PC-3 (cell line): Measurements from ENCODE around the gene POTEI. TPM values are rescaled to one million over a fixed set of nuclear protein-coding genes. Genes with fewer than 3 reads are reported as not detected.
"Not testable (repeated sequence)": the region's sequence is repeated elsewhere in the genome, so short reads cannot be mapped to it uniquely, and the experiment has no call there.

ENCODE experiments used
- ATAC-seq: fragments of 200-7000 bp; cut with Tn5 transposase; 2 replicates; pipeline ENCODE4 v1.9.1; 2020; ENCODE audit warnings: mild to moderate bottlenecking, moderate library complexity
- BruUV-seq: library from RNA; stranded (reverse); fragments of 400-500 nt; replicated peaks from 2 replicates; lab custom pipeline; 2021; lab: Mats Ljungman, UMichigan
- CTCF ChIA-PET: fragments of 300-600 bp; sonication (Branson Sonifier 250); formaldehyde crosslinking; loops from one replicate; lab custom pipeline; 2022; ENCODE audit warnings: antibody characterized with exemption; lab: Charles Lee
- POLR2A ChIA-PET: fragments of 300-600 bp; sonication (Branson Sonifier 250); formaldehyde crosslinking; loops from one replicate; lab custom pipeline; 2022; ENCODE audit warnings: antibody characterized with exemption; ENCODE audit not compliant: unreplicated experiment; lab: Charles Lee
- DNase-seq: peaks from one replicate; pipeline ENCODE4 v3.0.0-alpha.2; 2015
- H2AFZ ChIP-seq: fragments of 300-600 bp; sonication (generic); 2 replicates; pipeline ENCODE4 v1.6.0; 2016; ENCODE audit warnings: antibody characterized with exemption, low read length
- H3F3A ChIP-seq: fragments of 300-600 bp; sonication (generic); one replicate; pipeline ENCODE4 v1.6.0; 2017; ENCODE audit warnings: antibody characterized with exemption, low read length, control low read depth, mild to moderate bottlenecking; ENCODE audit not compliant: unreplicated experiment
- H3K27ac ChIP-seq: fragments of 300-600 bp; sonication (generic); 2 replicates; pipeline ENCODE4 v1.5.1; 2016; ENCODE audit warnings: mild to moderate bottlenecking, low read length
- H3K27me3 ChIP-seq: fragments of 300-600 bp; sonication (generic); 2 replicates; pipeline ENCODE4 v1.6.1; 2016; ENCODE audit warnings: low read length, mixed read lengths
- H3K36me3 ChIP-seq: fragments of 300-600 bp; sonication (generic); 2 replicates; pipeline ENCODE4 v1.6.1; 2016; ENCODE audit warnings: low read depth, mixed run types, low read length, mixed read lengths
- H3K4me1 ChIP-seq: fragments of 300-600 bp; sonication (generic); 2 replicates; pipeline ENCODE4 v1.5.1; 2016; ENCODE audit warnings: low read length; ENCODE audit not compliant: insufficient read depth
- H3K4me2 ChIP-seq: fragments of 300-600 bp; sonication (generic); 2 replicates; pipeline ENCODE4 v1.6.0; 2016; ENCODE audit warnings: low read length
- H3K4me3 ChIP-seq: fragments of 300-600 bp; sonication (generic); 2 replicates; pipeline ENCODE4 v1.5.1; 2016; ENCODE audit warnings: mild to moderate bottlenecking, low read length, mixed read lengths
- H3K79me2 ChIP-seq: fragments of 300-600 bp; sonication (generic); 2 replicates; pipeline ENCODE4 v1.6.1; 2017; ENCODE audit warnings: low read length, mixed read lengths
- H3K9ac ChIP-seq: fragments of 300-600 bp; sonication (generic); 2 replicates; pipeline ENCODE4 v1.6.0; 2016; ENCODE audit warnings: mild to moderate bottlenecking, low read length
- H3K9me2 ChIP-seq: fragments of 300-600 bp; sonication (generic); replicated peaks from 2 replicates; pipeline ENCODE4 v1.6.1; 2016; ENCODE audit warnings: mixed run types, low read length, mixed read lengths
- H3K9me3 ChIP-seq: fragments of 300-600 bp; sonication (generic); 2 replicates; pipeline ENCODE4 v1.6.1; 2016; ENCODE audit warnings: low read length, mixed read lengths
- H4K20me1 ChIP-seq: fragments of 300-600 bp; sonication (generic); 2 replicates; pipeline ENCODE4 v1.6.1; 2016; ENCODE audit warnings: low read length, mixed read lengths
- intact Hi-C: fragments of 100-400 bp; cut with micrococcal nuclease; formaldehyde crosslinking; loops from 2 replicates; pipeline ENCODE4 v1.9.0; 2023
- total RNA-seq: library from RNA; depleted of rRNA; stranded (reverse); fragments of >200 nt; gene quantifications from 2 replicates; pipeline ENCODE4 v1.2.3, GENCODE V29; 2014

The POTEI gene
- total RNA-seq, 1 experiment from 2014 or later = not detected

GRCh38 chr2:130510807-130511746, 1.9 kb upstream of the POTEI start:
- H4K20me1 ChIP-seq, H3K27me3 ChIP-seq, H3K4me3 ChIP-seq, BruUV-seq, H3K9ac ChIP-seq, H3K9me3 ChIP-seq, H3K27ac ChIP-seq, H3K4me2 ChIP-seq, H3K36me3 ChIP-seq, H3K9me2 ChIP-seq, POLR2A ChIA-PET, intact Hi-C loops, H3K79me2 ChIP-seq, H3K4me1 ChIP-seq, CTCF ChIA-PET, H3F3A ChIP-seq, H2AFZ ChIP-seq, ATAC-seq, DNase-seq: not testable (repeated sequence)

- ATAC-seq, H3K9me3 ChIP-seq, CTCF ChIA-PET, H3K9me2 ChIP-seq, H3F3A ChIP-seq, H3K9ac ChIP-seq, H3K4me2 ChIP-seq, DNase-seq, H3K4me3 ChIP-seq, H4K20me1 ChIP-seq, H3K27me3 ChIP-seq, POLR2A ChIA-PET, intact Hi-C loops, BruUV-seq, H3K79me2 ChIP-seq, H3K4me1 ChIP-seq, H3K36me3 ChIP-seq, H2AFZ ChIP-seq, H3K27ac ChIP-seq: not testable (repeated sequence)
Observed at GRCh38 chr2:130491073-130491472, 18.1 kb downstream of the POTEI start.

- H3K9me2 ChIP-seq, H3K4me2 ChIP-seq, H3K9ac ChIP-seq, ATAC-seq, H3F3A ChIP-seq, H3K9me3 ChIP-seq, H3K36me3 ChIP-seq, H3K4me1 ChIP-seq, DNase-seq, H3K27me3 ChIP-seq, H4K20me1 ChIP-seq, BruUV-seq, CTCF ChIA-PET, POLR2A ChIA-PET, H3K27ac ChIP-seq, H2AFZ ChIP-seq, H3K4me3 ChIP-seq, intact Hi-C loops, H3K79me2 ChIP-seq: not testable (repeated sequence)
Observed at GRCh38 chr2:130455413-130455812, 53.7 kb downstream of the POTEI start.

GRCh38 chr2:130454712-130455083, 54.4 kb downstream of the POTEI start:
- H3K4me1 ChIP-seq, POLR2A ChIA-PET: not testable (repeated sequence)

GRCh38 chr2:130453955-130454711, 55.0 kb downstream of the POTEI start:
- H4K20me1 ChIP-seq, CTCF ChIA-PET, H3K27ac ChIP-seq, H3K4me1 ChIP-seq, POLR2A ChIA-PET, BruUV-seq, H3K9ac ChIP-seq, H3K36me3 ChIP-seq, H3K79me2 ChIP-seq, H3K9me3 ChIP-seq, H3K4me2 ChIP-seq, H3K27me3 ChIP-seq, H2AFZ ChIP-seq, intact Hi-C loops, DNase-seq, H3K4me3 ChIP-seq, H3K9me2 ChIP-seq, H3F3A ChIP-seq, ATAC-seq: not testable (repeated sequence)

More at GRCh38 chr2:130454712-130455083, 54.4 kb downstream of the POTEI start:
- H3K4me2 ChIP-seq, ATAC-seq, H3K9me2 ChIP-seq, DNase-seq, intact Hi-C loops, H3K4me3 ChIP-seq, CTCF ChIA-PET, H3K9ac ChIP-seq, H3K36me3 ChIP-seq, H4K20me1 ChIP-seq, H3K27me3 ChIP-seq, H3K9me3 ChIP-seq, H3K79me2 ChIP-seq, BruUV-seq, H3F3A ChIP-seq, H2AFZ ChIP-seq, H3K27ac ChIP-seq: not testable (repeated sequence)

GRCh38 chr2:130452897-130453296, 56.2 kb downstream of the POTEI start:
- H3K9ac ChIP-seq, H3K4me1 ChIP-seq, intact Hi-C loops, H3K4me3 ChIP-seq, POLR2A ChIA-PET, DNase-seq, H3F3A ChIP-seq, H3K27me3 ChIP-seq, H4K20me1 ChIP-seq, H3K9me3 ChIP-seq, H3K79me2 ChIP-seq, ATAC-seq, H3K27ac ChIP-seq, CTCF ChIA-PET, H3K4me2 ChIP-seq, H3K36me3 ChIP-seq, H3K9me2 ChIP-seq, BruUV-seq, H2AFZ ChIP-seq: not testable (repeated sequence)
